ENCODE data around the gene KRTAP1-1.
"Not testable (repeated sequence)": the region's sequence is repeated elsewhere in the genome, so short reads cannot be mapped to it uniquely, and the experiment has no call there.

Gene KRTAP1-1

GRCh38 chr17:41040783-41041571 lies at the start of gene KRTAP1-1:
KRTAP1-1 (minus strand) TSS chr17:41041450; CDS start chr17:41041397, 53 bp downstream.
- not testable (repeated sequence) for DNase-seq

- not testable (repeated sequence) for DNase-seq
Observed at GRCh38 chr17:41088760-41089352, 47.6 kb upstream of the KRTAP1-1 start.

- not testable (repeated sequence) for DNase-seq
Observed at GRCh38 chr17:41084100-41084856, 43.0 kb upstream of the KRTAP1-1 start, which contains the start of gene KRTAP4-7. KRTAP4-7 (plus strand) TSS chr17:41084150; CDS start chr17:41084207, 57 bp downstream.

- DNase-seq = not testable (repeated sequence)
Observed at GRCh38 chr17:41083427-41083826, 42.2 kb upstream of the KRTAP1-1 start.

- no peak for DNase-seq
Observed at GRCh38 chr17:41082626-41083025, 41.4 kb upstream of the KRTAP1-1 start.

- DNase-seq = no peak
Observed at GRCh38 chr17:41076788-41077187, 35.5 kb upstream of the KRTAP1-1 start.

GRCh38 chr17:41073676-41074075 lies 32.4 kb upstream of the KRTAP1-1 start:
- DNase-seq = no peak

GRCh38 chr17:41071606-41072360 lies 30.5 kb upstream of the KRTAP1-1 start:
- DNase-seq = no peak

GRCh38 chr17:41069031-41069430 lies 27.8 kb upstream of the KRTAP1-1 start:
- no peak for DNase-seq

GRCh38 chr17:41067281-41067680 lies 26.0 kb upstream of the KRTAP1-1 start:
- DNase-seq = no peak

GRCh38 chr17:41065829-41066624 lies 24.8 kb upstream of the KRTAP1-1 start, which contains the start of gene KRTAP2-4:
KRTAP2-4 (minus strand) TSS chr17:41065879; CDS start chr17:41065845, 34 bp downstream.
- no peak for DNase-seq

- DNase-seq = not testable (repeated sequence)
Observed at GRCh38 chr17:41065016-41065689, 23.9 kb upstream of the KRTAP1-1 start.

- DNase-seq = no peak
Observed at GRCh38 chr17:41064301-41064700, 23.1 kb upstream of the KRTAP1-1 start.

GRCh38 chr17:41063449-41063848 lies 22.2 kb upstream of the KRTAP1-1 start:
- DNase-seq = no peak

GRCh38 chr17:41061964-41062363 lies 20.7 kb upstream of the KRTAP1-1 start:
- DNase-seq = no peak

- no peak for DNase-seq
Observed at GRCh38 chr17:41060052-41060604, 18.9 kb upstream of the KRTAP1-1 start, which contains the start of gene KRTAP2-3. KRTAP2-3 (minus strand) TSS chr17:41060114; CDS start chr17:41060050, 64 bp downstream.

- not testable (repeated sequence) for DNase-seq
Observed at GRCh38 chr17:41059276-41060051, 18.2 kb upstream of the KRTAP1-1 start.

GRCh38 chr17:41058741-41059140 lies 17.5 kb upstream of the KRTAP1-1 start:
- no peak for DNase-seq

GRCh38 chr17:41057547-41057946 lies 16.3 kb upstream of the KRTAP1-1 start:
- DNase-seq = no peak

GRCh38 chr17:41055130-41055529 lies 13.9 kb upstream of the KRTAP1-1 start, which contains the start of gene KRTAP2-2:
KRTAP2-2 (minus strand) TSS chr17:41055230; CDS start chr17:41055211, 19 bp downstream.
- DNase-seq = not testable (repeated sequence)

All from cortex of kidney (tissue), 1 donor.